ENCODE results near the gene DAP.
"Not testable (repeated sequence)": the region's sequence is repeated elsewhere in the genome, so short reads cannot be mapped to it uniquely, and the experiment has no call there.

DAP gene

GRCh38 chr5:10667431-10668057, 93.5 kb downstream of the DAP start:
- no peak for DNase-seq

GRCh38 chr5:10666531-10667299, 94.3 kb downstream of the DAP start:
- DNase-seq, result no peak

GRCh38 chr5:10665799-10666198, 95.2 kb downstream of the DAP start:
- no peak for DNase-seq

GRCh38 chr5:10664180-10664769, 96.8 kb downstream of the DAP start:
- DNase-seq, result not testable (repeated sequence)

GRCh38 chr5:10663489-10664179, 97.4 kb downstream of the DAP start:
- no peak for DNase-seq

GRCh38 chr5:10662661-10663488, 98.2 kb downstream of the DAP start:
- no peak for DNase-seq

DNA sequence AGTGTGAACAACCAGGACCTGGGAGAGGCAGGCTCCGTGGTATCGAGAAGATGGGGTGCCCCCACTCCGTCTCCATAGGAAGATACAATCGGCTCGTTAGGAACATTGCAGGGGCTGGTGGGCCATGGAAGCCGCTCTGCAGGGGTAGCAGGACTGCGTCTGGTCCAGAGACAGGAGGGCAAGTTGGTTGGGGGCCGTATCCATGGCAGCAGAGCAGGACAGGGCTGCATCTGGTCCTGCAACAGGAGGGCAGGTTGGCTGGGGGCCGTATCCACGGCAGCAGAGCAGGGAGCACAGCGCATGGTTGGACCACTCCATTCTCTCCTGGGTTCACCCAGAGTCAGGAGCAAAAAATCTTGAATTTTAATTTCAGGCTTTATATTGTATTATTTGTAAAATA, 99.0 kb downstream of the DAP start:
- no peak for DNase-seq

DNA sequence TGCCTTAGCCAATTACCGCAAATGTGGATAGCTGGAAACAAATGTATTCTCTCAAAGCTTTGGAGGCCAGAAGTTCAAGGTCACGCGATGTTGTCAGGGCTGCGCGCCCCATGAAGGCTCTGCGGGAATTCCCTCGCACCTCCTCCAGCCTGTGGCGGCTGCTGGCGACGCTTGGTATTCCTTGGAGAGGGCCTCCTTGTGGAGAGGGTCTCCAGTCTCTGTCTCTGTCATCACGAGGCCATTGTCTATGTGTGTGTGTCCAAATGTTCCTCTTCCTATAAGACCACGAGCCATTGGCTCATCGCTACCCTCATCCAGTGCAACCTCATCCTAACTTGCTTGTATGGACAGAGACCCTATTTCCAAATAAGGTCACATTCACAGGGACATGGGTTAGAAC, 99.6 kb downstream of the DAP start:
- DNase-seq, result no peak

DNA sequence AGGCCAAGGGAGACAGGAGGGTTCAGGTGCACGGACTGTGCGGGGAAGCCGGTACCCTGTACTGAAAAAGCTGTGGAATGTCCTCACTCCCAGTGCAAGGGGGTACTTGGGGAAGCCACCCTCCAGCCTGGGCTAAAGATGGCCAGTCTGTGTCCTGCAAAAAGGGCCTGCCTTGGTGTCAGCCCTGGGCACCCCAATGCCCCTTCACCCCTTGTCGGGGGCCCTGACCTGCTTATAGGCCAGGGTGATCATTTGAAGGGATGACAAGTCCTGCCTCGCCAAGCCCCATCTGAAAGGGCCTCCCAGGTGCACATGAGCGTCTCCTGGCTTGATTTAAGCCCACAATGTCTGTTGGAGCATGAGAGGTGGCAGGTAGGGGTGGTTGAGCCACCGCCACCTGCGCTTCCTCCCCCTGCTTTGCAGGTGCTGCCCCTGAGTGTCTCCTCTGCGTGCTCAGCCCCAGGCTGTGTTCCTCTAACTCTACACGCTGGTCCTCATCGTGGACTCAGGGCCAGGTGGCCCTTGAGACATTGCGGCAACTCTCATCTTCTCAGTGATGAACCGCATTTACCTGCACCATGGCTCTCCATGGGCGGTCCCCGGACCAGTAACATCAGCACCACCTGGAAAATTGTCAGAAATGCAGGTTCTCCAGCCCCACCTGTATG, 100.2 kb downstream of the DAP start:
- DNase-seq, result no peak

GRCh38 chr5:10660135-10660534, 100.9 kb downstream of the DAP start:
- no peak for DNase-seq

- no peak for DNase-seq
Observed at GRCh38 chr5:10658265-10658664, 102.8 kb downstream of the DAP start.

DNA sequence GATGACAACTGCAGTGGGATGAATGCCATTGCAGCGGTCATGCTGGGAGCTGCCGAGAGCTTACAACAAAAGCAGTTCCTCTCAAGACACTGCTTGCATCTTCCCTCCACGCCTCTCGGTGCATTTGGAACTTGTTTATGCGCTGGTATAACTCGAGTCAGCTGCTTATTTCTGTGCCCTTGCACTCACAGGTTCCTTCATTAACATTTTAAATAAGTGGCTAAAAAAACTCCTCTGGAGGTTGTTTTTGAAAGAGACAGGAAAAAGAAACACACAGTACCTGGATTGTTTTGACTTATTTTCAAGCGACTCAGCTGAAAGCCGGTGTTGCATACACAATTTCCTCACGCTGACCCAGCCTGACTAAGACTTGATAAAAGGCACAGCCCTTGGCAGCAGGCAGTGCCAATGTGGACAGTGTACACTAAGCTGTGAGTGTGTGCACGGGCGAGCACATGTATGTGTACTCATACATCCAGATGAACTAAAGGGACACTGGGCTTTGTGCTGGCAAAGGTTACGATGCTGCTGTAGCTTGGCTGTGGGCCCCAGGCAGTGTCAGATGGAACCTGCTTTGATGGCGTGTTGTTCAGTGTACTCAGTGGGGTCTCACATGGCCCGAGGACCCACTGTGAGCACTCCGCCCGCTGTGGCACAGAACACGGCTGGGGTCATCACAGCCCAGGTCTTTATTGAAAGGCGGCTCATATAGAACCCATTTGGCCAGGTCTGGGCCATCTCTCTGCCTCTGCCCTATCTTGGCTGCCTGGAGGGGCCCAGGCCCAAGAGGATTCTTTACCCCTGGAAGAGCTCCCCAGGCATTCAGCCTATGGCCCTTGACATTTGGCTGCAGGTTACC, 104.8 kb downstream of the DAP start:
- DNase-seq, result no peak

- no peak for DNase-seq
Observed at GRCh38 chr5:10655161-10655971, 105.7 kb downstream of the DAP start.

- DNase-seq, result no peak
Observed at GRCh38 chr5:10654566-10654965, 106.5 kb downstream of the DAP start.

DNA sequence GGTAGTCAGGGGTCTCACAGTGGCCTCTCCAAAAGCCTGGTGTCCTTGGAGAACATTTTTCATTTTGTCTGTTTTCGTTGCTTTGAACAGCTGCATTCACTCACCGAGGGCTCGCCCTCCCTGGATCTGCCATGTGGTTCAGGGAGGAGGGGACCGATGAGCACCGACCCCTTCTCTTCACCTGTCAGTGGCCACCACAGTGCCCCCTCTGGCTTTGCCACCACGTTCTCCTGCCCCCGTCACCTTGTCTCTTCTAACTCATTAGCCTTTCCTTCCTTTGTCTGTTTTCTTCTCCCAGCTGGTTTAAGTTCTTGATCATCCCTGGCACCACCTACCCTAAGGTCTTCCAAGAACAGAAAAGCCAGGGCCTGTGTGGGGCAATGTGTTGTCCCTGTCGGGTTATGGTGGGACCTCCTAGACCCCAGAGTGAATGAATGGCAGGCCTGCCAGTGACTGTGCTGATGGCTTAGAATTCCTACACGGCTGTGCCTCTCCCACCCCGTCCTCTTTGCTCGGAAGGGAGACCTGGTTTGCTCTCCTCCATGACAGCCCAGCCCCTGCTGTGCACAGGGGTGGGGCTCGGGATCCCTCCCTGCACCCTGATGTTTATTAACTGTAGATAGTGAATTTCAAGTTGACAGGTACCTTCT, 107.2 kb downstream of the DAP start:
- DNase-seq, result no peak

DNA sequence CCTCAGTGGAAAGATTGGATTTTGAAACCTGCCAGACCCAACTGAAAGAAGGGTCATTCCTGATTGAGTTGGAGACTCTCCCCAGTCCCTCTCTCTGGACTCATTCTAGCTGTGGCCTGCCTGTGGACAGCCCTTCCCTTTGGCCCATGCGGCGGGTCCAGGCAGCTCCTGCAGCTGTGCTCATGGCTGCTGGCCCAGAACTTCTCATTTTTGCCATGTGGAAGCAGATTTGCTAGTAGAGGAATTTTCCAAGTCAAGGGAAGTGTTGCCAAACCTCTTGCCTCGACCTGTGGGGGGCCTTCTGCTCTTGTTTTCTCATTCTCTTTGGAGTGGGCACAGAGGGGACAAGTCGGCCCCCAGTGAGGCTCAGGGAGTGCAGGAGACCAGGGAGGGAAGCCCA, 108.0 kb downstream of the DAP start:
- no peak for DNase-seq

GRCh38 chr5:10652606-10653005, 108.4 kb downstream of the DAP start:
- no peak for DNase-seq

GRCh38 chr5:10652151-10652550, 108.9 kb downstream of the DAP start:
- no peak for DNase-seq

DNA sequence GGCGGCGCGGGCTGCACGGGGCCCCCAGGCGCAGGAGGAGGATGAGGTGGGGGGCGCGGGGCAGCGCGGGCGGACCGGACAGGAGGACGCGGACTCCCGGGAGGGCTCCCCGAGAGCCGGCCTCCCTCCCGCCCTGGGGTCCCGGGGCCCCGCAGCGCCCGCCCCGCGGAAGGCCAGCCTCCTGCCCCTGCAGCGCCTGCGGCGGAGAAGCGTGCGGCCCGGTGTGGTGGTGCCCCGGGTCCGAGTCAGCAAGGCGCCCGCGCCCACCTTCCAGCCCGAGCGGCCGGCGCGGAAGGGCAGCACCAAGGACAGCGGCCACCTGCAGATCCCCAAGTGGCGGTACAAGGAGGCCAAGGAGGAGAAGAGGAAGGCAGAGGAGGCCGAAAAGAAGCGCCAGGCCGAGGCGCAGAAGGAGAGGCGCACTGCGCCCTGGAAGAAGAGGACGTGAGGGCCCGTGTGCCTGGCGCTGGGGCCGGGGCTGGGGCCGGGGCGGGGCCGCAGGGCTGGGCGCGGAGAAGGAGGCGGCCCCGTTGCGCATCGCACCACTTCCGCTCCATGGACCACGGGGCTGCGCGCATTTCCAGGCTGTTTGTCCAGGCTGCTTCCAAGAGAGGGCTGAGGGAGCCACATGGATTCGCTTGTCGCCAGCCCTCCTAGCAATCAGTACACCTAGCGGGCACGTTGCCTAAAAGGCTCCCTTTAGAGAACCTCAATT, 111.2 kb downstream of the DAP start:
- DNase-seq, result no peak

Measured in NCI-H187 treated with DMSO at 0.1 percent for 48 hours (cell line).